Glomerular endothelial cell (primary cell): ENCODE data around the gene GABRB3. TPM values are rescaled to one million over a fixed set of nuclear protein-coding genes. Genes with fewer than 3 reads are reported as not detected.

ENCODE experiments used
- DNase-seq: peaks from one replicate; pipeline ENCODE4 v3.0.0-alpha.2; 2011; ENCODE audit warnings: low read depth, low spot score; ENCODE audit errors: extremely low read depth
- total RNA-seq: library from RNA; depleted of rRNA; stranded (reverse); fragments of >200 nt; gene quantifications from 2 replicates; pipeline ENCODE4 v1.2.3, GENCODE V29; 2015

The GABRB3 gene
- total RNA-seq, result 0.05 TPM in 1 of 2 replicates, not detected in the other

- no peak for DNase-seq
Observed at GRCh38 chr15:26772154-26773066, at the start of gene GABRB3. Gene GABRB3, minus strand, starts transcription at chr15:26773066.

- no peak for DNase-seq
Observed at GRCh38 chr15:26807517-26808427, 34.9 kb upstream of the GABRB3 start.

GRCh38 chr15:26806574-26806973 lies 33.7 kb upstream of the GABRB3 start:
- DNase-seq, result no peak

GRCh38 chr15:26806151-26806550 lies 33.3 kb upstream of the GABRB3 start:
- no peak for DNase-seq

GRCh38 chr15:26805470-26805869 lies 32.6 kb upstream of the GABRB3 start:
- DNase-seq, result no peak

- DNase-seq, result no peak
Observed at GRCh38 chr15:26804063-26804804, 31.4 kb upstream of the GABRB3 start.

- no peak for DNase-seq
Observed at GRCh38 chr15:26790118-26790517, 17.3 kb upstream of the GABRB3 start.

GRCh38 chr15:26781816-26782215 lies 8.9 kb upstream of the GABRB3 start:
- no peak for DNase-seq

- DNase-seq, result no peak
Observed at GRCh38 chr15:26773917-26774316, 1.1 kb upstream of the GABRB3 start.

GRCh38 chr15:26773067-26773877 lies 406 bp upstream of the GABRB3 start:
- DNase-seq, result no peak

GRCh38 chr15:26771578-26772153 lies 1.2 kb downstream of the GABRB3 start:
- no peak for DNase-seq

- no peak for DNase-seq
Observed at GRCh38 chr15:26771168-26771567, 1.7 kb downstream of the GABRB3 start.

- DNase-seq, result no peak
Observed at GRCh38 chr15:26767169-26767670, 5.6 kb downstream of the GABRB3 start.

GRCh38 chr15:26766262-26766661 lies 6.6 kb downstream of the GABRB3 start:
- DNase-seq, result no peak

GRCh38 chr15:26759986-26760385 lies 12.9 kb downstream of the GABRB3 start:
- no peak for DNase-seq

GRCh38 chr15:26758079-26758478 lies 14.8 kb downstream of the GABRB3 start:
- DNase-seq, result no peak

GRCh38 chr15:26757141-26757540 lies 15.7 kb downstream of the GABRB3 start:
- DNase-seq, result no peak

GRCh38 chr15:26744894-26745293 lies 28.0 kb downstream of the GABRB3 start:
- DNase-seq, result no peak

GRCh38 chr15:26739791-26740190 lies 33.1 kb downstream of the GABRB3 start:
- DNase-seq, result no peak
